ENCODE measurements around the gene TLK1.

DNA sequence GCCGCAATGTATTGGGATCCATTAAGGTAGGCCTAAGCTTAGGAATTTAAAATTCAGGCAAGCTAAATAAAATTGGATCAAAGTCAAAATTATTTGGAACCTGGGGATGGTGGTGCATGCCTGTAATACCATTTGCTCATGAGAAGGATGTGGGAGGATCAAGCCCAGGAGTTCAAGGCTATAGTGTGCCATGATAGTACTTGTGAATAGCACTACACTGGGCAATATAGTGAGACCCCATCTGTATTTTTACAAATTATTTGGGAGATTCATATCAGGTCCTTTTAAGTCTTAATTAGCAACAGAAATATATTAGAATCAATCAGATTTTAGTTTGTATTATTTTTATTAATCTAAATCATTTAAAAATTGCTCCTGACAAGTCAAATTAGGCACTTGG is 39.8 kb upstream of the TLK1 start:
- TF ChIP-seq, protein P1, sequence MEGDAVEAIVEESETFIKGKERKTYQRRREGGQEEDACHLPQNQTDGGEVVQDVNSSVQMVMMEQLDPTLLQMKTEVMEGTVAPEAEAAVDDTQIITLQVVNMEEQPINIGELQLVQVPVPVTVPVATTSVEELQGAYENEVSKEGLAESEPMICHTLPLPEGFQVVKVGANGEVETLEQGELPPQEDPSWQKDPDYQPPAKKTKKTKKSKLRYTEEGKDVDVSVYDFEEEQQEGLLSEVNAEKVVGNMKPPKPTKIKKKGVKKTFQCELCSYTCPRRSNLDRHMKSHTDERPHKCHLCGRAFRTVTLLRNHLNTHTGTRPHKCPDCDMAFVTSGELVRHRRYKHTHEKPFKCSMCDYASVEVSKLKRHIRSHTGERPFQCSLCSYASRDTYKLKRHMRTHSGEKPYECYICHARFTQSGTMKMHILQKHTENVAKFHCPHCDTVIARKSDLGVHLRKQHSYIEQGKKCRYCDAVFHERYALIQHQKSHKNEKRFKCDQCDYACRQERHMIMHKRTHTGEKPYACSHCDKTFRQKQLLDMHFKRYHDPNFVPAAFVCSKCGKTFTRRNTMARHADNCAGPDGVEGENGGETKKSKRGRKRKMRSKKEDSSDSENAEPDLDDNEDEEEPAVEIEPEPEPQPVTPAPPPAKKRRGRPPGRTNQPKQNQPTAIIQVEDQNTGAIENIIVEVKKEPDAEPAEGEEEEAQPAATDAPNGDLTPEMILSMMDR (IDR thresholded peaks at IDR 0.05; ENCODE audit: poor library complexity): no peak
- TF ChIP-seq EZH2 (IDR thresholded peaks at IDR 0.05; ENCODE audit: borderline replicate concordance) (no peak), EZH2phosphoT487 (IDR thresholded peaks at IDR 0.05; ENCODE audit: low read depth, severe bottlenecking, unreplicated experiment) (no peak)
